SK-N-SH treated with all-trans-retinoic acid at 6 μM for 48 hours (cell line): ENCODE measurements around the gene LAMB3.

ENCODE experiments used
- ATAC-seq: fragments of 200-7000 bp; cut with Tn5 transposase; 3 replicates; pipeline ENCODE4 v1.9.1; 2020; ENCODE audit warnings: mild to moderate bottlenecking, moderate library complexity
- BACH2 ChIP-seq: fragments of 250-450 bp; sonication (Bioruptor Pico); IDR thresholded peaks from 2 replicates; pipeline ENCODE4 v1.9.0; 2021; ENCODE audit warnings: mild to moderate bottlenecking, borderline replicate concordance
- CREB5 ChIP-seq: fragments of 250-450 bp; sonication (Bioruptor Pico); IDR thresholded peaks from 2 replicates; pipeline ENCODE4 v1.5.1; 2020; ENCODE audit warnings: low read depth, mild to moderate bottlenecking, moderate library complexity
- CSDC2 ChIP-seq: fragments of 250-450 bp; sonication (Bioruptor Pico); IDR thresholded peaks from 2 replicates; pipeline ENCODE4 v1.5.0; 2020; ENCODE audit warnings: mild to moderate bottlenecking, moderate library complexity
- CSRNP3 ChIP-seq: fragments of 250-450 bp; sonication (Bioruptor Pico); IDR thresholded peaks from 2 replicates; pipeline ENCODE4 v1.5.1; 2021; ENCODE audit warnings: mild to moderate bottlenecking, moderate library complexity
- ESRRG ChIP-seq: fragments of 250-450 bp; sonication (Bioruptor Pico); IDR thresholded peaks from 2 replicates; pipeline ENCODE4 v1.6.1; 2021; ENCODE audit warnings: mild to moderate bottlenecking
- GLIS3 ChIP-seq: fragments of 250-450 bp; sonication (Bioruptor Pico); IDR thresholded peaks from 2 replicates; pipeline ENCODE4 v1.5.0; 2020; ENCODE audit warnings: mild to moderate bottlenecking, moderate library complexity
- OSR1 ChIP-seq: fragments of 250-450 bp; sonication (Bioruptor Pico); IDR thresholded peaks from 2 replicates; pipeline ENCODE4 v1.8.0; 2022; ENCODE audit warnings: moderate library complexity, mild to moderate bottlenecking, inconsistent platforms
- PPARA ChIP-seq: fragments of 250-450 bp; sonication (Bioruptor Pico); IDR thresholded peaks from 2 replicates; pipeline ENCODE4 v1.5.0; 2020; ENCODE audit warnings: mild to moderate bottlenecking, borderline replicate concordance
- RARB ChIP-seq: fragments of 250-450 bp; sonication (Bioruptor Pico); IDR thresholded peaks from 2 replicates; pipeline ENCODE4 v1.8.0; 2021; ENCODE audit warnings: mild to moderate bottlenecking, moderate library complexity
- SNAI2 ChIP-seq: fragments of 250-450 bp; sonication (Bioruptor Pico); IDR thresholded peaks from 2 replicates; pipeline ENCODE4 v1.5.0; 2020; ENCODE audit warnings: mild to moderate bottlenecking, moderate library complexity
- TCF4 ChIP-seq: fragments of 250-450 bp; sonication (Bioruptor Pico); IDR thresholded peaks from 2 replicates; pipeline ENCODE4 v1.8.0; 2021; ENCODE audit warnings: mild to moderate bottlenecking, moderate library complexity, borderline replicate concordance
- TSHZ2 ChIP-seq: fragments of 250-450 bp; sonication (Bioruptor Pico); IDR thresholded peaks from 2 replicates; pipeline ENCODE4 v1.5.0; 2020; ENCODE audit warnings: mild to moderate bottlenecking, moderate library complexity
- ZC3H10 ChIP-seq: fragments of 250-450 bp; sonication (Bioruptor Pico); IDR thresholded peaks from 2 replicates; pipeline ENCODE4 v1.5.1; 2021; ENCODE audit warnings: mild to moderate bottlenecking, moderate library complexity
- ZFP30 ChIP-seq: fragments of 450-650 bp; formaldehyde crosslinking; IDR thresholded peaks from 2 replicates; pipeline ENCODE4 v1.5.0; 2022; ENCODE audit warnings: mild to moderate bottlenecking, moderate library complexity
- ZNF565 ChIP-seq: fragments of 450-650 bp; formaldehyde crosslinking; conservative IDR thresholded peaks from 2 replicates; pipeline ENCODE4 v1.5.0; 2020; ENCODE audit warnings: low read depth, mild to moderate bottlenecking, moderate library complexity
- ZNF8 ChIP-seq: fragments of 450-650 bp; formaldehyde crosslinking; IDR thresholded peaks from 2 replicates; pipeline ENCODE4 v1.5.0; 2020; ENCODE audit warnings: mild to moderate bottlenecking, moderate library complexity
- TF ChIP-seq, protein P1 (sequence below): fragments of 250-450 bp; sonication (Bioruptor Pico); IDR thresholded peaks from 2 replicates; pipeline ENCODE4 v1.8.0; 2020; ENCODE audit warnings: mild to moderate bottlenecking, moderate library complexity, borderline replicate concordance
- TF ChIP-seq, protein P2 (sequence below): fragments of 250-450 bp; sonication (Bioruptor Pico); IDR thresholded peaks from 2 replicates; pipeline ENCODE4 v1.8.0; 2021; ENCODE audit warnings: low read depth, mild to moderate bottlenecking, moderate library complexity, borderline replicate concordance

LAMB3 gene

DNA sequence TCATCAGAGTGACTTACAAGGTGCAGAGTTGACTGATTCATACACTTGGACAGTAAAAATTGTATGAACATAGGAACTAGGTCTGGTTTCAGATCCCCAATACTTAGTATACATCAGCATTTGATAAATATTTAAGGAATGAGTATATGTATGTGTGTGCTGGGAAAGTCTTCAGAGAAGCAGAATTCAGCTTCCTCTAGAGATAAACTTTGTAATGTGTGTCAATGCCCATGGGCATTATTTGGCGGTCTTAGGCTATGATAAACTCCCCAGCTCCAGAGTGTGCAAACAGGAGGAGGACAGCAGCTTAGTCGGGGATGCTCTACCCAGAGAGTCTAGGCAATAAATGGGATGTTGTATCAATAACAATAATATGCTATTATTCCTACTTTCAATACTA is 71.6 kb downstream of the LAMB3 start:
- TF ChIP-seq PPARA (no peak), ZNF8 (CRISPR knock-in tag) (no peak), SNAI2 (CRISPR knock-in tag) (no peak), TCF4 (CRISPR knock-in tag) (no peak), ZNF565 (CRISPR knock-in tag) (no peak), CSDC2 (CRISPR knock-in tag) (no peak), ESRRG (no peak), OSR1 (CRISPR knock-in tag) (no peak), BACH2 (no peak), RARB (CRISPR knock-in tag) (no peak), ZC3H10 (no peak), CREB5 (CRISPR knock-in tag) (no peak), GLIS3 (no peak)
- ATAC-seq, result no peak

DNA sequence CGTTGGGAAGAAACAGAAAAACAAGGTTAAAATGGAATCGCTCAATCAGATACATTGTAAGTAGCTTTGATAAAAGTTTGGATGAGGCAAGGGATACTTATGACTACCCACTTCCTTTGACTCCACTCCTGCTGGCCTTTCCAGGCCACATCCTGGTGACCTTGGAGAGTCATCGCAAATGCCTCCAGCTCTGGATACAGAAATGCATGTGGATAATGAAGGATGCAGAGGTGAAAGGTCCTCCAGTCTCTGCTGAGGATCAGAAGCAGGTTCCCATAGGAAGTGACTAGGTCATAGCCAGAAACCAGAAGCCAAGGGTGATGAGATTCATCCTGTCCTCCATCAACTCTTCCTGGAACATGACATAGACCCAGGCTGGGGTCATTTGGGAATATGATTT is 74.9 kb downstream of the LAMB3 start:
- ATAC-seq, result peak; percentile 4; the same call in 1 of the 3 replicates
- no peak for TF ChIP-seq SNAI2 (CRISPR knock-in tag)
- TF ChIP-seq TCF4 (CRISPR knock-in tag), result no peak
- TF ChIP-seq ESRRG, result no peak
- no peak for TF ChIP-seq TSHZ2 (CRISPR knock-in tag)
- no peak for TF ChIP-seq ZNF565 (CRISPR knock-in tag)
- no peak for TF ChIP-seq CSRNP3 (CRISPR knock-in tag)
- no peak for TF ChIP-seq OSR1 (CRISPR knock-in tag)
- no peak for TF ChIP-seq CREB5 (CRISPR knock-in tag)
- TF ChIP-seq ZC3H10, result no peak
- TF ChIP-seq GLIS3, result no peak
- TF ChIP-seq, protein P1, sequence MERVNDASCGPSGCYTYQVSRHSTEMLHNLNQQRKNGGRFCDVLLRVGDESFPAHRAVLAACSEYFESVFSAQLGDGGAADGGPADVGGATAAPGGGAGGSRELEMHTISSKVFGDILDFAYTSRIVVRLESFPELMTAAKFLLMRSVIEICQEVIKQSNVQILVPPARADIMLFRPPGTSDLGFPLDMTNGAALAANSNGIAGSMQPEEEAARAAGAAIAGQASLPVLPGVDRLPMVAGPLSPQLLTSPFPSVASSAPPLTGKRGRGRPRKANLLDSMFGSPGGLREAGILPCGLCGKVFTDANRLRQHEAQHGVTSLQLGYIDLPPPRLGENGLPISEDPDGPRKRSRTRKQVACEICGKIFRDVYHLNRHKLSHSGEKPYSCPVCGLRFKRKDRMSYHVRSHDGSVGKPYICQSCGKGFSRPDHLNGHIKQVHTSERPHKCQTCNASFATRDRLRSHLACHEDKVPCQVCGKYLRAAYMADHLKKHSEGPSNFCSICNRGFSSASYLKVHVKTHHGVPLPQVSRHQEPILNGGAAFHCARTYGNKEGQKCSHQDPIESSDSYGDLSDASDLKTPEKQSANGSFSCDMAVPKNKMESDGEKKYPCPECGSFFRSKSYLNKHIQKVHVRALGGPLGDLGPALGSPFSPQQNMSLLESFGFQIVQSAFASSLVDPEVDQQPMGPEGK, result no peak
- TF ChIP-seq, protein P2, sequence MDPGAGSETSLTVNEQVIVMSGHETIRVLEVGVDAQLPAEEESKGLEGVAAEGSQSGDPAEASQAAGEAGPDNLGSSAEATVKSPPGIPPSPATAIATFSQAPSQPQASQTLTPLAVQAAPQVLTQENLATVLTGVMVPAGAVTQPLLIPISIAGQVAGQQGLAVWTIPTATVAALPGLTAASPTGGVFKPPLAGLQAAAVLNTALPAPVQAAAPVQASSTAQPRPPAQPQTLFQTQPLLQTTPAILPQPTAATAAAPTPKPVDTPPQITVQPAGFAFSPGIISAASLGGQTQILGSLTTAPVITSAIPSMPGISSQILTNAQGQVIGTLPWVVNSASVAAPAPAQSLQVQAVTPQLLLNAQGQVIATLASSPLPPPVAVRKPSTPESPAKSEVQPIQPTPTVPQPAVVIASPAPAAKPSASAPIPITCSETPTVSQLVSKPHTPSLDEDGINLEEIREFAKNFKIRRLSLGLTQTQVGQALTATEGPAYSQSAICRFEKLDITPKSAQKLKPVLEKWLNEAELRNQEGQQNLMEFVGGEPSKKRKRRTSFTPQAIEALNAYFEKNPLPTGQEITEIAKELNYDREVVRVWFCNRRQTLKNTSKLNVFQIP (CRISPR knock-in tag), result no peak
- no peak for TF ChIP-seq ZNF8 (CRISPR knock-in tag)
- TF ChIP-seq PPARA, result no peak
- no peak for TF ChIP-seq ZFP30 (CRISPR knock-in tag)
- no peak for TF ChIP-seq CSDC2 (CRISPR knock-in tag)
- no peak for TF ChIP-seq BACH2

GRCh38 chr1:209576392-209577197 is 75.6 kb downstream of the LAMB3 start:
- peak; percentile 100 for ATAC-seq
- TF ChIP-seq CREB5 (CRISPR knock-in tag), result no peak
- no peak for TF ChIP-seq ZC3H10
- TF ChIP-seq TSHZ2 (CRISPR knock-in tag), result no peak
- TF ChIP-seq CSRNP3 (CRISPR knock-in tag), result no peak
